SU-DHL-6 (cell line): ENCODE measurements around the gene EGLN2.

Experiments
- H2AFZ ChIP-seq: fragments of 200-600 bp; sonication (generic); 2 replicates; pipeline ENCODE4 v1.6.1; 2014; ENCODE audit warnings: low read depth, mild to moderate bottlenecking, moderate library complexity, mixed read lengths, antibody characterized with exemption, low read length; ENCODE audit not compliant: severe bottlenecking
- H3F3A ChIP-seq: fragments of 200-600 bp; shearing (Covaris generic); 2 replicates; pipeline ENCODE4 v1.6.0; 2016; ENCODE audit warnings: antibody characterized with exemption, mild to moderate bottlenecking; ENCODE audit not compliant: insufficient read depth
- H3K27ac ChIP-seq: fragments of 200-600 bp; sonication (generic); 2 replicates; pipeline ENCODE4 v1.5.1; 2016; ENCODE audit warnings: low read depth, mild to moderate bottlenecking, low read length, moderate library complexity, mixed read lengths
- H3K27me3 ChIP-seq: fragments of 200-600 bp; sonication (generic), shearing (Covaris generic); 2 replicates; pipeline ENCODE4 v1.6.0; 2014; ENCODE audit warnings: mild to moderate bottlenecking, low read length
- H3K36me3 ChIP-seq: fragments of 200-600 bp; sonication (generic); 2 replicates; pipeline ENCODE4 v1.6.1; 2014; ENCODE audit warnings: mild to moderate bottlenecking, low read length, mixed read lengths
- H3K4me2 ChIP-seq: fragments of 300-600, 200-600 bp; shearing (Covaris generic), sonication (generic); 2 replicates; pipeline ENCODE4 v1.6.0; 2014; ENCODE audit warnings: low read length, low read depth, mild to moderate bottlenecking; ENCODE audit not compliant: poor library complexity, severe bottlenecking
- H3K4me3 ChIP-seq: fragments of 200-600 bp; sonication (generic); 2 replicates; pipeline ENCODE4 v1.5.1; 2014; ENCODE audit warnings: antibody characterized with exemption, low read length, mild to moderate bottlenecking, mixed read lengths; ENCODE audit not compliant: insufficient read depth, poor library complexity, severe bottlenecking
- H3K79me2 ChIP-seq: fragments of 200-600 bp; sonication (generic); 2 replicates; pipeline ENCODE4 v1.6.1; 2014; ENCODE audit warnings: mild to moderate bottlenecking, low read length, moderate library complexity; ENCODE audit not compliant: insufficient read depth
- H3K9ac ChIP-seq: fragments of 200-600 bp; sonication (generic); 2 replicates; pipeline ENCODE4 v1.7.0; 2014; ENCODE audit warnings: mild to moderate bottlenecking, low read length
- H3K9me2 ChIP-seq: fragments of 200-600 bp; sonication (generic); replicated peaks from 2 replicates; pipeline ENCODE4 v1.6.1; 2014; ENCODE audit warnings: low read length; ENCODE audit not compliant: insufficient read depth
- H3K9me3 ChIP-seq: fragments of 200-600 bp; sonication (generic); 2 replicates; pipeline ENCODE4 v1.6.1; 2014; ENCODE audit warnings: low read length, mixed read lengths; ENCODE audit not compliant: insufficient read depth
- H4K20me1 ChIP-seq: fragments of 200-600 bp; sonication (generic); 2 replicates; pipeline ENCODE4 v1.6.1; 2014; ENCODE audit warnings: low read depth, mild to moderate bottlenecking, antibody characterized with exemption, low read length, moderate library complexity, mixed read lengths
- CTCF ChIP-seq: fragments of 200-600 bp; sonication (generic); IDR thresholded peaks from one replicate; pipeline ENCODE4 v1.5.1; 2017; ENCODE audit warnings: antibody characterized with exemption, mild to moderate bottlenecking, low read length, moderate library complexity; ENCODE audit not compliant: insufficient read depth, poor library complexity, severe bottlenecking
- EZH2phosphoT487 ChIP-seq: fragments of 200-600 bp; sonication (generic), shearing (Covaris generic); conservative IDR thresholded peaks from 2 replicates; pipeline ENCODE4 v1.6.1; 2018; ENCODE audit warnings: mild to moderate bottlenecking, antibody characterized with exemption, low read length, moderate library complexity, mixed read lengths

Gene EGLN2

GRCh38 chr19:40798683-40799557 is at the start of gene EGLN2:
EGLN2 (plus strand) TSS chr19:40799191; CDS start chr19:40800573, 1,382 bp downstream.
- H3K9ac ChIP-seq: peak within 1 kb of the TSS; percentile 95
- H3K4me2 ChIP-seq: peak within 1 kb of the TSS; percentile 83
- H3K36me3 ChIP-seq: no peaks in the 10 kb centered on the region
- H3F3A ChIP-seq: peaks cover 12% of the 10 kb centered on the region
- H3K79me2 ChIP-seq: peaks cover 44% of the 10 kb centered on the region
- H3K27ac ChIP-seq: peak within 1 kb of the TSS; percentile 78
- peak within 1 kb of the TSS; percentile 93 for H3K4me3 ChIP-seq
- no peaks in the 10 kb centered on the region for H3K9me3 ChIP-seq
- peak within 1 kb of the TSS; percentile 84 for H2AFZ ChIP-seq
- H3K27me3 ChIP-seq: no peaks in the 10 kb centered on the region
- no peaks in the 10 kb centered on the region for H3K9me2 ChIP-seq
- no peaks in the 10 kb centered on the region for H4K20me1 ChIP-seq
- TF ChIP-seq EZH2phosphoT487: no peak
- TF ChIP-seq CTCF: no peak

- H3K9me2 ChIP-seq: no peaks in the 10 kb centered on the region
- H3K27ac ChIP-seq: peak within 1 kb of the TSS; percentile 91
- peak within 1 kb of the TSS; percentile 70 for H3K4me3 ChIP-seq
- peak within 1 kb of the TSS; percentile 23 for H2AFZ ChIP-seq
- H3F3A ChIP-seq: no peaks in the 10 kb centered on the region
- no peaks in the 10 kb centered on the region; the same call in none of the 2 replicates for H3K36me3 ChIP-seq
- TF ChIP-seq EZH2phosphoT487 (no peak), CTCF (no peak)
- H3K4me2 ChIP-seq: peak within 1 kb of the TSS; percentile 94
- peaks cover 1% of the 10 kb centered on the region; the same call in 1 of the 2 replicates for H4K20me1 ChIP-seq
- peaks cover 42% of the 10 kb centered on the region for H3K79me2 ChIP-seq
- no peaks in the 10 kb centered on the region for H3K27me3 ChIP-seq
- peak within 1 kb of the TSS; percentile 84 for H3K9ac ChIP-seq
- H3K9me3 ChIP-seq: no peaks in the 10 kb centered on the region
Measured at GRCh38 chr19:40750058-40750873, 48.7 kb upstream of the EGLN2 start, which contains the start of gene ACTMAP. ACTMAP (minus strand) TSS chr19:40750477; CDS start chr19:40749803, 674 bp downstream.

GRCh38 chr19:40750874-40751537 is 48.0 kb upstream of the EGLN2 start, which contains the start of gene SNRPA:
SNRPA (plus strand) TSS chr19:40751203; CDS start chr19:40751409, 206 bp downstream.
- H3K36me3 ChIP-seq: peaks cover 6% of the 10 kb centered on the region
- no peak for TF ChIP-seq EZH2phosphoT487
- no peak for TF ChIP-seq CTCF

More at GRCh38 chr19:40750874-40751537, 48.0 kb upstream of the EGLN2 start, which contains the start of gene SNRPA:
- no peaks in the 10 kb centered on the region for H3F3A ChIP-seq
- H4K20me1 ChIP-seq: peaks cover 9% of the 10 kb centered on the region; the same call in 1 of the 2 replicates
- H3K27me3 ChIP-seq: no peaks in the 10 kb centered on the region
- H3K4me3 ChIP-seq: peak within 1 kb of the TSS; percentile 70
- H3K9me3 ChIP-seq: no peaks in the 10 kb centered on the region
- peak within 1 kb of the TSS; percentile 23 for H2AFZ ChIP-seq
- H3K4me2 ChIP-seq: peak within 1 kb of the TSS; percentile 94
- H3K9me2 ChIP-seq: no peaks in the 10 kb centered on the region
- H3K79me2 ChIP-seq: peaks cover 49% of the 10 kb centered on the region
- peak within 1 kb of the TSS; percentile 91 for H3K27ac ChIP-seq
- H3K9ac ChIP-seq: peak within 1 kb of the TSS; percentile 84
